Placental pericyte (primary cell): ENCODE measurements around the gene ZNF200. TPM values are rescaled to one million over a fixed set of nuclear protein-coding genes. Genes with fewer than 3 reads are reported as not detected.

Experiments
- total RNA-seq: library from RNA; depleted of rRNA; stranded (reverse); fragments of >200 nt; gene quantifications from 2 replicates; pipeline ENCODE4 v1.2.3, GENCODE V29; 2012

The ZNF200 gene
- total RNA-seq, result 12.9 and 14.0 TPM in 2 replicates

GRCh38 chr16:3234857-3235561 lies at the start of gene ZNF200:
Gene ZNF200, minus strand, starts transcription at chr16:3235158. Its CDS starts 1,403 bp downstream, at chr16:3233755.

DNA sequence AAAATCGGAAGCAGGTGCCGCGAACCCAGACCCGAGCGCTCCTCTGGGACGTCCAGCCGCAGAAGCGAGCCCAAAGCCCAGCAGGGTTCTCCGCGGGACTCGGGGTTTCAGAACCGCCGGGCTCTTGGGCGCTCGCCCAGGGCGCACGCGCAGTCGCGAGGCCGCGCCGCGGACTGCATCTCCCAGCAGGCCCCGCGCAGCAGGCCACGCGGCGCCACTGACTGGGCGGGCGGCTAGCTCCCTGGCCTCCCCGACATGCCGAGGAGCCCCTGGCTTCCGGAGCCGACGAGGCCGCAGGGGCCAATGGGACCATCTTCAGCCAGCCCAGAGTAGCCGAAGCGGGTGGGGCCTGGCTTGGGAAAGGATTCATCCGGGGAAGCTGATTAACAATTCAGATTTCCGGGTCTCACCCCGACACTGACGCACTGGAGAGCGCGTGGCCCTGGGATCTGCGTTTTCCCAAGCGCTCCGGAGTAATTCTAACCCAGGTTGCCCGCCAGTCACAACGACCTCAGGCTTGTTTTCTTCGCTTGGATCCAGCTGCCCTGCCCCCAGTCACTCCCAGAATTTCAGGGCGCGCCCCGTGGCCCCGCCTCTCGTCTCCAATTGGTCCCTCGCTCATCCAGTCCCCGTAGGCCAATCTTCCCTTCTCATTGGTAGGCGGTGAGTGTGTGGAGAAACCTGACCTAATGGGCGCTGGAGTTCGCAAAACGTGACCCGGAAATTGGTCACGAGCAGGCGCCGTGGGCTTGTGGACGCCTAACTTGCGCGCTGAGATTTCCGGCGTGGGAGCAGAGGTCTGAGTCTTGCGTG lies 48.0 kb upstream of the ZNF200 start, which contains the start of gene ZNF263:
Gene ZNF263, plus strand, starts transcription at position 762 of the 813 bp plus-strand sequence. CDS start 328 bp downstream, outside the sequence.

DNA sequence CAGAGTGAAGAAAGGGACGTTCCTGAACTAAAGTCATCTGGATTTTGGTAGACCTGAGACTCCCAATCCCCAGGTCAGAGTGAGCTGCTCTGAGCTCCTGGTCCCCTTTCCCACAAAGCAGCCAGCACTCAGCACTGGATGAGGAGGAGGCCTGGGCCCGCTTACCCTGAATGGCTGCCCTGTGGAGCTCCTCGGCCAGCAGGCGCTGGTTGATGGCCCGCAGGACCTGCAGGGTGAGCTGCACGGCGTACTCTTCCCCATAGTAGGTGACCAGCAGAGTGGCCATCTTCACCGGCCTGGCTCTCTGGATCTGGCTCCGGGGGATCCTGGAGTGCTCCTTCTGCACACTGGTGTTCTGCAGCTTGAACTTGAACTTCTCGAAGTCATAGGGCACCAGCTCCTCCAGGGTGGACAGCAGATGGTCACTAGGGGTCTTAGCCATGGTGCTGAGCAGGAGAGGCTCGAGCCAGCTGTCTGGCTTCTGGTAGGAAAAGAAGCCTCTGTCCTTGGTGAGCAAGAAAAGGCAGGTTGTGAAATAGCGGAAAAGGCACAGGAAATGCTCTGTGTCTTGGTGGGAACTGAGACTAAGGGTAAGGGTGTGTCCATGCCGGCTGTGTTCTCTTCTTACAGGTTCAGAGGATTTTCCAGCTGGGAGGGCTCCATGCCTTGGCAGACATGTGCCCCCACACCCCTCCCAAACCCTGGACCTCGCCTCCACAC lies 21.3 kb upstream of the ZNF200 start, which contains the start of gene MEFV:
Gene MEFV, minus strand, starts transcription at position 488 of the 720 bp plus-strand sequence. Its CDS starts 46 bp downstream, at position 442.

DNA sequence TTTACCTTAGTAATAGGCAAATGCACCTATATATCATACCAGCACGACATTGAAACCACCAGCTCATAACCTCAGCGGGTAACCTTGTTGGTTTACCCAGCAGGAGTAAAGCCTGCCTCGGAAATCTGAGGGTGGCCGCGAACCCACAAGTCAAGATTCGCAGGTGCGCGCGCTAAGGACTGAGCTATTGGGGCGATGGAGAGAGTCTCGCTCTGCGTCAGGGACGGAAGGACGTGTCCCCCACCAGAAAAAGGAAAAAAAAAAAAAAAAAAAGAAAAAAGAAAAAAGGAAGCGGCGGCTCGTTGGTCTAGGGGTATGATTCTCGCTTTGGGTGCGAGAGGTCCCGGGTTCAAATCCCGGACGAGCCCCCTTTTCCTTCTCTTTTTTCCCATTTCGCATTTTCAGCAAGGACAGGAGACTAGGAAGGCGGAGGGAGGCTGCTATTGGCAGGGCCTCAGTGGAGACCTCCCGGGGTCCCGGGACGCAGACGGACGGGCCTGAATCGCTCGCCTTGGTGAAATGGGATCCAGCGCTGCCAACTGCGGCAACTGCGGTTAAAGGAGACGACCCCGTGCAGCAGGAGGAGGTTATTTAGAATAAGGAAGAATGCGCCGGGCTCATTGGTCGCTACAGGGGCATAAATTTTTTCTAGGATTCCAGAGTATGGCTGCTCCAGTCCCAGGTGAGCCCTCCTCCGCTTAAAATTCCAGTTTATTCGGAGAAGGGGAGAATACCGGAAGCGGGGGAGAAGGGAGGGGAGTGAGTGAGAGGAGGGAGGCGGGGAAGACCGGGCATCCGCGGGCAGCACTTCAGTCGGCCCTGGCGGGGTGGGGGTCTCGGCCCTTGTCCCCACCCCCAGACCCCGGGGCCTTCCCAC lies 46.9 kb downstream of the ZNF200 start, which contains the start of gene OR1F1:
Gene OR1F1, plus strand, starts transcription at position 407 of the 877 bp plus-strand sequence.

Other genes starting within 250 kb of the ZNF200 start
- not detected in 2 replicates for gene CLDN9, start 222.2 kb downstream of the ZNF200 start, total RNA-seq
- gene CLDN6, start 217.0 kb downstream of the ZNF200 start, total RNA-seq, result 0.14 and 0.22 TPM in 2 replicates
- 216 and 619 TPM in 2 replicates for gene TNFRSF12A, start 214.8 kb downstream of the ZNF200 start, total RNA-seq
- 11.6 and 21.7 TPM in 2 replicates for gene HCFC1R1, start 211.2 kb downstream of the ZNF200 start, total RNA-seq
- gene THOC6, start 211.1 kb downstream of the ZNF200 start, total RNA-seq, result 32.2 and 40.7 TPM in 2 replicates
- under 0.01 TPM in 1 of 2 replicates, not detected in the other for gene BICDL2, start 198.2 kb downstream of the ZNF200 start, total RNA-seq
- gene MMP25, start 188.6 kb downstream of the ZNF200 start, total RNA-seq, result not detected in 2 replicates
- gene IL32, start 169.5 kb downstream of the ZNF200 start, total RNA-seq, result 3.7 and 21.7 TPM in 2 replicates
- gene ZSCAN10, start 135.9 kb downstream of the ZNF200 start, total RNA-seq, result not detected in 2 replicates
- gene ZNF205, start 122.6 kb downstream of the ZNF200 start, total RNA-seq, result 17.9 and 20.0 TPM in 2 replicates
- 8.3 and 11.4 TPM in 2 replicates for gene ZNF213, start 100.1 kb downstream of the ZNF200 start, total RNA-seq
- not detected in 2 replicates for gene OR1F1, start 47.0 kb downstream of the ZNF200 start, total RNA-seq
- not detected in 2 replicates for gene MEFV, start 21.5 kb upstream of the ZNF200 start, total RNA-seq
- 49.5 and 54.7 TPM in 2 replicates for gene ZNF263, start 48.3 kb upstream of the ZNF200 start, total RNA-seq
- 2.4 and 3.6 TPM in 2 replicates for gene TIGD7, start 70.3 kb upstream of the ZNF200 start, total RNA-seq
- gene ZNF75A, start 70.3 kb upstream of the ZNF200 start, total RNA-seq, result 22.3 and 28.1 TPM in 2 replicates
- 0.22 TPM in 1 of 2 replicates, not detected in the other for gene OR2C1, start 120.7 kb upstream of the ZNF200 start, total RNA-seq
- 9.8 and 11.6 TPM in 2 replicates for gene ZSCAN32, start 165.8 kb upstream of the ZNF200 start, total RNA-seq
- gene ZNF174, start 166.1 kb upstream of the ZNF200 start, total RNA-seq, result 5.0 and 9.3 TPM in 2 replicates
- 4.2 and 5.6 TPM in 2 replicates for gene ZNF597, start 208.3 kb upstream of the ZNF200 start, total RNA-seq
- 15.5 and 17.3 TPM in 2 replicates for gene NAA60, start 208.5 kb upstream of the ZNF200 start, total RNA-seq